B cell (primary cell): ENCODE measurements around the gene ATP8B2.

ENCODE experiments used
- CTCF ChIP-seq: fragments of 200-600 bp; IDR thresholded peaks from one replicate; pipeline ENCODE4 v1.8.0; 2022; ENCODE audit warnings: antibody characterized with exemption, mild to moderate bottlenecking
- EZH2 ChIP-seq: IDR thresholded peaks from 2 replicates; pipeline ENCODE4 v1.6.1; 2012; ENCODE audit warnings: borderline replicate concordance, low read depth, mild to moderate bottlenecking, moderate library complexity, low read length; ENCODE audit not compliant: insufficient read depth, poor library complexity, severe bottlenecking

GRCh38 chr1:154342836-154343472 lies 17.6 kb downstream of the ATP8B2 start:
- TF ChIP-seq CTCF = no peak
- no peak for TF ChIP-seq EZH2
